ENCODE measurements around the gene ZC3H12D. TPM values are rescaled to one million over a fixed set of nuclear protein-coding genes. Genes with fewer than 3 reads are reported as not detected.

ZC3H12D gene
- polyA plus RNA-seq (2012; ENCODE audit: low read depth, missing spikeins): 5.1 TPM

DNA sequence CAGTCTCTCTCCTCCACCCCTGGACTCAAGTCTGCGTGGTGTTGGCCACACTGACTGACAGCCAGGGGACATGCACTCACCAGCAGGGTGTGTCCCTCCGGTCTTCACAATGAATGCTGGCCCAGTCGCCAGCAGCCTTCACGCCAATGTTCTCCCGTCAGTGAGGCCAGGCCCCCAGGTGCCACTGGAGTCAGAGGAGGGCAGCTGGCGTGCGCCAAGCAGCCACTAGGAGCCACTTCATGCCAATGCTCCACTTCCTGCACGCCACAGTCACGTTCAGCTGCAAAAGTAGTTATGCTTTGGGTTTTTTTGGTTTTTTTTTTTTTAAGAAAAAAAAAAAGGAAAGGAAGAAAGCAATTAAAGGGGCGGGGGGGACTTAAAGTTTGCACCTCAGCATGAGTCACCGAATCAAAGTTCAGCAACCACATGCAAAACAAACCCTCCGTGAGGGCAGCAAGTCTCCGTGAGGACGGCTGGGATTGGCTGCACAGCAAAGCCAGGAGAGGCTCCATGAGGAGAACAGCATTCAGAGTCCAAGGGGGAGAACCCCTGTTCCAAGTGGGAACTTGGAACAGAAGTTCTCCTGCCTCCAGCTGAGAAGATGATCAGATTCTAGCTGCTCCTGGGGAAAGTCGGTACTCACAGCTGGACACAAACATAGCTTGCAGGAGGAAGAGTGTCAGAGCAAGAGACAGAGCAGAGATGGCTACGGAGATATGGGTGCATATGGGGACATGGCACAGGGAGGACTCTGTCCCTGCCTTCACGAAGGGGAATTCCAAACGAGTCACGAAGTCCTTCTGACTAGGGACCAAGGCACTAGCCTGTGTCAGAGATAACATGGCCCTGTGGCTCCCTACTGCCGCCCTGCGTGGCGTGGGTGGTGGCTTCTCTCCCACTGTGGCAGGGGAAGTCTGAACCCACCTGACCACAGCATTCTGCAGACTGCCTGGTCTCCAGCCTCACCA, at the start of gene ZC3H12D:
Gene ZC3H12D (minus strand): TSS at position 282 of the 968 bp plus-strand sequence. CDS start 10,471 bp downstream, outside the sequence.
- no peak for DNase-seq (ENCODE audit: insufficient read length, low spot score)
- peak; percentile 92 for FAIRE-seq
- peak; percentile 37 for TF ChIP-seq SPI1 (IDR thresholded peaks at IDR 0.05; ENCODE audit: low read depth, low read length)
- no peak for TF ChIP-seq POLR2AphosphoS5 (IDR thresholded peaks at IDR 0.05; ENCODE audit: low read depth, low read length)
- peak; percentile 85; the same call in 1 of the 2 replicates for TF ChIP-seq POU2F2 (IDR thresholded peaks at IDR 0.05; ENCODE audit: low read depth, low read length)
- 0 out of 2 replicates have a peak, but pooled peaks have one; percentile 52 for TF ChIP-seq POLR2A (IDR thresholded peaks at IDR 0.05; ENCODE audit: low read depth, low read length)
- TF ChIP-seq TAF1 (IDR thresholded peaks at IDR 0.05; ENCODE audit: low read depth, low read length): peak; percentile 42; the same call in 1 of the 2 replicates
- no peak for TF ChIP-seq PAX5 (IDR thresholded peaks at IDR 0.05; ENCODE audit: insufficient read depth, low read length, severe bottlenecking)

DNA sequence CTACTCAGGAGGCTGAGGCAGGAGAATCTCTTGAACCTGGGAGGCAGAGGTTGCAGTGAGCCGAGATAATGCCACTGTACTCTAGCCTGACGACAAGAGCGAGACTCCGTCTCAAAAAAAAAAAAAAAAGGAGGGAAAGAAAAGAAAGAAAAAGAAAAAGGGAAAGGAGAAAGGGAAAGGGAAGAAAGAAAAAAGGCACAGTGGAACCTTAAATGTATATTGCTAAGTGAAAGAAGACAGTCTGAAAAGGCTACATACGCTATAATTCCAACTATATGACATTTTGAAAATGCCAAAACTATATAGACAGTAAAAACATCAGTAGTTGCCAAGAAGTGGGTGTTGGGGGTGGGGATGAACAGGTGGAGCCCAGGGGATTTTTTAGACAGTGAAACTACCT, 44.8 kb upstream of the ZC3H12D start:
- FAIRE-seq: no peak
- TF ChIP-seq TAF1 (IDR thresholded peaks at IDR 0.05; ENCODE audit: low read depth, low read length): no peak
- no peak for DNase-seq (ENCODE audit: insufficient read length, low spot score)

DNA sequence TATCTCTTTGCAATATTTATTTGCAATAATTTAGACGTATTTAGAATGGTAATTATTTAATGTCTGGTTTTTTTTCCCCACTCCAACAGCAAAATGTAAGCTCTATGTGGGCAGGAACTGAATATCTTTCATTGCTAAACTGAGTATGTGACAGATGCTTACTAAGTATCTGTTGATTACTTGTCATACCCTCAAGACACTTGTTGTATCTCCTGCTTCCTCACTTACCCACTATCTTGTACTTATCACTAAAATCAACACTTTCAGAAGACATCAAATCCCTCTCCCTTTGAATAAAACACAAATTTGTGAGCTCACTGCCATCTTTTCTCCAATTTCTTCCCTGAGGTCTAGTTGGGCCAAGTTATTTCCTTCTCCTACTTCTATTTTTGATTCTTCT, 30.7 kb upstream of the ZC3H12D start:
- peak; percentile 45 for FAIRE-seq
- no peak for DNase-seq (ENCODE audit: insufficient read length, low spot score)
- no peak for TF ChIP-seq POLR2A (IDR thresholded peaks at IDR 0.05; ENCODE audit: low read depth, low read length)
- TF ChIP-seq POLR2AphosphoS5 (IDR thresholded peaks at IDR 0.05; ENCODE audit: low read depth, low read length): no peak
- no peak for TF ChIP-seq POU2F2 (IDR thresholded peaks at IDR 0.05; ENCODE audit: low read depth, low read length)
- TF ChIP-seq PAX5 (IDR thresholded peaks at IDR 0.05; ENCODE audit: insufficient read depth, low read length, severe bottlenecking): no peak
- TF ChIP-seq TAF1 (IDR thresholded peaks at IDR 0.05; ENCODE audit: low read depth, low read length): no peak

DNA sequence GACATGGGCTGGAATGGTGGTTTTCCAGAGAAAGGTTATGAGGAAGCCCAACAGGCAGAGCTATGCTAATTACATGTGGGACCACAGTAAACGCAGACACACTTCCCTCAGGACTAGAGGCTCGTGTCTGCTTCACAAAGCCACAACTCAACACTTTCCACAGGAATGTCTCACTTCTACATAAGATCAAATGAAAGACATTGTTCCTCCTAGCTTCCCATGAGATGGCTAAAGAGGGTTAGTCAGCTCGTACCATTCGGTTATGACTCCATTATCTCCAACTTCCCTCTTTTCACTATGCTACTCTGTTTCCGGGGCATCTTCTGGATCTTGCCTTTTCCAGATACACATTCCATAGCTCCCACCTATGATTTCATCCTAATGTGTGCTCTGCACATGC, 29.1 kb upstream of the ZC3H12D start:
- FAIRE-seq (peak; percentile 70), DNase-seq (ENCODE audit: insufficient read length, low spot score) (no peak)
- TF ChIP-seq POU2F2 (IDR thresholded peaks at IDR 0.05; ENCODE audit: low read depth, low read length): no peak
- no peak for TF ChIP-seq POLR2AphosphoS5 (IDR thresholded peaks at IDR 0.05; ENCODE audit: low read depth, low read length)
- no peak for TF ChIP-seq POLR2A (IDR thresholded peaks at IDR 0.05; ENCODE audit: low read depth, low read length)
- no peak for TF ChIP-seq TAF1 (IDR thresholded peaks at IDR 0.05; ENCODE audit: low read depth, low read length)
- no peak for TF ChIP-seq SPI1 (IDR thresholded peaks at IDR 0.05; ENCODE audit: low read depth, low read length)
- no peak for TF ChIP-seq PAX5 (IDR thresholded peaks at IDR 0.05; ENCODE audit: insufficient read depth, low read length, severe bottlenecking)

DNA sequence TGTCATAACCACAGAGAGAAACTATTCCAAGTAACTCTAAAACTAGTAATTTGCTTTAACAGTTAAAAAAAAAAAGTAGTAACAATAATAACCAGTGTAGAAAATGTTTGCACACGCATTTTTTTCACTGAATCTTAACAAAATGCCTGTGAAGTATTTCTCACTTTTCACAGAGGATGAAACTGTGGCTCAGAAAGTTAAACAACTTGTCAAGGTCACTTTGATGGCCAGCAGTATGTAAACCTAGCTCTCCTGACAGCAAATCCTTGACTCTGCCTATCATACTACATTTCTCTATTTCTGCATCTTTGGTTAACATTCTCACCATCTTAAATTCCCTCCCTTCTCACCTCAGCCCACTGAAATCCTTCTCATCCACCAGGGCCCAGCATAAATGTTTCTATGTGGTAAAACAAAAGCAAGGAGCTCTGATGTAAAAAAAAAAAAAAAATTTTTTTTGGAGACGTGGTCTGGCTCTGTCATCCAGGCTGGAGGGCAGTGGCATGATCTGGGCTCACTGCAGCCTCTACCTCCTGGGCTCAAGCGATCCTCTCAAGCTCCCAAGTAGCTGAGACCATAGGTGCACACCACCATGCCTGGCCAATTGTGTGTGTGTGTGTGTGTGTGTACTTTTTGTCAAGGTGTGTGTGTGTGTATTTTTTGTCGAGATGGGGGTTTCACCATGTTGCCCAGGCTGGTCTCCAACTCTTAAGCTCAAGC, 26.1 kb upstream of the ZC3H12D start:
- DNase-seq (ENCODE audit: insufficient read length, low spot score) (no peak), FAIRE-seq (no peak)
- TF ChIP-seq POU2F2 (IDR thresholded peaks at IDR 0.05; ENCODE audit: low read depth, low read length): no peak
- no peak for TF ChIP-seq POLR2AphosphoS5 (IDR thresholded peaks at IDR 0.05; ENCODE audit: low read depth, low read length)
- TF ChIP-seq TAF1 (IDR thresholded peaks at IDR 0.05; ENCODE audit: low read depth, low read length): no peak
- no peak for TF ChIP-seq POLR2A (IDR thresholded peaks at IDR 0.05; ENCODE audit: low read depth, low read length)
- no peak for TF ChIP-seq SPI1 (IDR thresholded peaks at IDR 0.05; ENCODE audit: low read depth, low read length)
- TF ChIP-seq PAX5 (IDR thresholded peaks at IDR 0.05; ENCODE audit: insufficient read depth, low read length, severe bottlenecking): no peak

DNA sequence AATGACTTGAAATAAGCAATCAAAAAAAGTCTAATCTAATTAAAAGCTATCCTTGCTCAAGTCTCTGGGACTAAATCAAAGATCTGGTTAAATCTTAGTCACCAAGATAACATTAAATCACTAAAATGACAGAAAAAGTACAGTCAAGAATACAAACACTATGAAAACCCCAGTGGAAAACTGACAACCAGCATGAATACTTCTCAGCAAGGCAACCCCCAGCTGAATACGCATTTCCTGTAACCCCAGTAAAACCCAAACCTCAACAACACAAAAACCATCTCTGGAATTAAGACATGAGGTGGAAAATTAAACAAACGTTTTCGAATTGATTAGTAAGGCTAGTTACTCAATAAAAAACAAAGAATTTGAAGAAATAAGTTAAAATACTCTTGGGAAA, 23.7 kb upstream of the ZC3H12D start:
- no peak for DNase-seq (ENCODE audit: insufficient read length, low spot score)
- TF ChIP-seq POLR2A (IDR thresholded peaks at IDR 0.05; ENCODE audit: low read depth, low read length): no peak
- no peak for TF ChIP-seq TAF1 (IDR thresholded peaks at IDR 0.05; ENCODE audit: low read depth, low read length)
- no peak for TF ChIP-seq SPI1 (IDR thresholded peaks at IDR 0.05; ENCODE audit: low read depth, low read length)
- no peak for TF ChIP-seq POLR2AphosphoS5 (IDR thresholded peaks at IDR 0.05; ENCODE audit: low read depth, low read length)
- TF ChIP-seq PAX5 (IDR thresholded peaks at IDR 0.05; ENCODE audit: insufficient read depth, low read length, severe bottlenecking): no peak
- TF ChIP-seq POU2F2 (IDR thresholded peaks at IDR 0.05; ENCODE audit: low read depth, low read length): no peak
- FAIRE-seq: no peak

DNA sequence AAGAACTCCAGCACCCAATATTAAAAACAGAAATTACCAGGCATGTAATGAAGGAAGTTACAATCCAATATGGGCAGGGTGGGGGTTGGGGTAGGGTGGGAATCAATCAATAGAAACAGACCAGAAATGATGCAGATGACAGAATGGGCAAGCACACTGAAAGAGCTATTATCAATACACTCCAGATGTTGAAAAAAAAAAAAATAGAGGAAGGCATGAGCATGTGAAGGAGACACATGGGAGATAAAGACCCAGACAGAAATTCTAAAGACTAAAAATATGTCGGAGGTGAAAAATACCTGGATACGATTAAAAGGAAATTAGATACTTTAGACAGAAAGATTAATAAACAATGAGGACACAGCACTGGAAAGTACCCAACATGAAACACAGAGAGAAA, 19.1 kb upstream of the ZC3H12D start:
- FAIRE-seq (no peak), DNase-seq (ENCODE audit: insufficient read length, low spot score) (no peak)
- TF ChIP-seq POLR2AphosphoS5 (IDR thresholded peaks at IDR 0.05; ENCODE audit: low read depth, low read length) (no peak), PAX5 (IDR thresholded peaks at IDR 0.05; ENCODE audit: insufficient read depth, low read length, severe bottlenecking) (no peak), TAF1 (IDR thresholded peaks at IDR 0.05; ENCODE audit: low read depth, low read length) (no peak), POU2F2 (IDR thresholded peaks at IDR 0.05; ENCODE audit: low read depth, low read length) (no peak), POLR2A (IDR thresholded peaks at IDR 0.05; ENCODE audit: low read depth, low read length) (no peak), SPI1 (IDR thresholded peaks at IDR 0.05; ENCODE audit: low read depth, low read length) (no peak)

DNA sequence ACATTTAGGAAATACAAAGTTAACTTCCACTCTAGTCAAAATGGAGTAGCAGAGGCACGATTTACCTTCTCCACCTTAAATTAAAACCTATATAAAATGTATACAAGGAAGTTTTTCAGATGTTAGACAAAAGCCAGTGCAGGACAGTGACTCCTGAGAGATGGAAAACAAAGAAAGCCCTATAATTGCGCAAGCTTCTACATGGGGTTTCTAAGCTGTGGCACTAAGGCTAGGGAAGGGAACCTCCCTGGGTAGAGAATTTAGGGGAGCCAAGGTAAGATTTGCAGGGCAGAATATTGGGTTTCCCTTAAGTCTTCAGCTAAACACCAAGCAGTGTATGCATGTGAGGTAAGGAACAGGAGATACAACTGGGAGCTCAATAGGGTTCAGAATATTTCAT, 18.5 kb upstream of the ZC3H12D start:
- DNase-seq (ENCODE audit: insufficient read length, low spot score) (no peak), FAIRE-seq (no peak)
- no peak for TF ChIP-seq POU2F2 (IDR thresholded peaks at IDR 0.05; ENCODE audit: low read depth, low read length)

DNA sequence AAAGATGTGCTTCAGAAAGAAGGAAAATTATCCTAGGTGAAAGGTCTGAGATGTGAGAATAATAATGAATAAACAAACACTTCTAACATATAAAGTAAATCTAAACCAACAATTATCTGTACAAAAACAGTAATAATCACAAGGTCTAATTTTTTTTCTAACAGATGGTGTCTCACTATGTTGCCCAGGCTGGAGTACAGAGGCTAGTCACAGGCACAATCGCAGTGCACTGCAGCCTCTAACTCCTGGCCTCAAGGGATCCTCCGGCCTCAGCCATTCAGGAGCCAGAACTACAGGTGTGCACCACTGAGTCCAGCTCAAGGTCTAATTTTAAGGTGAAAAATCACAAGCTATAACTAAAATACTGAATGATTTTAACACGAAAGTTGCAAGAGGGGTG, 17.0 kb upstream of the ZC3H12D start:
- no peak for FAIRE-seq
- DNase-seq (ENCODE audit: insufficient read length, low spot score): no peak
- TF ChIP-seq PAX5 (IDR thresholded peaks at IDR 0.05; ENCODE audit: insufficient read depth, low read length, severe bottlenecking): no peak
- TF ChIP-seq POLR2A (IDR thresholded peaks at IDR 0.05; ENCODE audit: low read depth, low read length): no peak
- TF ChIP-seq TAF1 (IDR thresholded peaks at IDR 0.05; ENCODE audit: low read depth, low read length): no peak
- no peak for TF ChIP-seq POLR2AphosphoS5 (IDR thresholded peaks at IDR 0.05; ENCODE audit: low read depth, low read length)

Data from GM12891 (cell line).